ENCODE data around the gene NUMA1. TPM values are rescaled to one million over a fixed set of nuclear protein-coding genes. Genes with fewer than 3 reads are reported as not detected.
A peak's percentile ranks its signal among the peaks of the same experiment; 100 is the strongest.

The NUMA1 gene
- total RNA-seq, 4 donors from 2014 or later = 163 to 272 (median 202) TPM

- Histone ChIP-seq H3K4me3 (no peak overlapping the region), H3K27ac (no peak overlapping the region), H3K27me3 (no peaks in the 10 kb centered on the region), H3K4me1 (peaks cover 3 to 8% of the 10 kb centered on the region in 2 donors), H3K36me3 (no peaks in the 10 kb centered on the region), H3K9me3 (no peaks in the 10 kb centered on the region)
- ATAC-seq (peak; percentile 54 to 79), DNase-seq (peak in 1 of 2 donors; percentile 45)
- intact Hi-C loops (cut with DNase I; ENCODE audit: low total_unique reads) = loop anchor here (1.0 to 10.0 kb wide), 3 partner anchors 113 to 437 kb away; no protein-coding TSS in a partner anchor
- in situ Hi-C loops (cut with MboI; ENCODE audit: low sequenced_read_pairs in 4 of 4) = loop anchor here in 2 of 4 donors (25.0 kb wide), 2 partner anchors 434 to 459 kb away; partner anchors contain the start of gene CLPB (in 1 of the 2)
- TF ChIP-seq CTCF (IDR thresholded peaks at IDR 0.05 in 4 of 5, conservative IDR thresholded peaks at IDR 0.05 in 1 of 5) (peak; percentile 39 to 75 (median 69)), POLR2A (IDR thresholded peaks at IDR 0.05) (no peak)
Measured at GRCh38 chr11:71977743-71978418, 102.5 kb downstream of the NUMA1 start.

GRCh38 chr11:71977090-71977489 is 103.3 kb downstream of the NUMA1 start:
- Histone ChIP-seq H3K9me3 (no peaks in the 10 kb centered on the region), H3K4me1 (peaks cover 3 to 8% of the 10 kb centered on the region in 2 donors), H3K27me3 (no peaks in the 10 kb centered on the region), H3K36me3 (no peaks in the 10 kb centered on the region), H3K27ac (no peak overlapping the region), H3K4me3 (no peak overlapping the region)
- in situ Hi-C loops (cut with MboI; ENCODE audit: low sequenced_read_pairs in 4 of 4) = loop anchor here in 2 of 4 donors (25.0 kb wide), 2 partner anchors 435 to 460 kb away; partner anchors contain the start of gene CLPB (in 1 of the 2)
- intact Hi-C loops (cut with DNase I; ENCODE audit: low total_unique reads) = loop anchor here (1.0 to 10.0 kb wide), 2 partner anchors 114 to 438 kb away; no protein-coding TSS in a partner anchor
- TF ChIP-seq POLR2A (IDR thresholded peaks at IDR 0.05) (no peak), CTCF (IDR thresholded peaks at IDR 0.05 in 4 of 5, conservative IDR thresholded peaks at IDR 0.05 in 1 of 5) (no peak)
- no peak for DNase-seq
- no peak for ATAC-seq

- in situ Hi-C loops (cut with MboI; ENCODE audit: low sequenced_read_pairs in 4 of 4) = loop anchor here in 2 of 4 donors (25.0 kb wide), 2 partner anchors 436 to 461 kb away; partner anchors contain the start of gene CLPB (in 1 of the 2)
- peaks cover 3 to 8% of the 10 kb centered on the region in 2 donors for H3K4me1 ChIP-seq
- no peaks in the 10 kb centered on the region for H3K36me3 ChIP-seq
- no peaks in the 10 kb centered on the region for H3K9me3 ChIP-seq
- TF ChIP-seq CTCF (IDR thresholded peaks at IDR 0.05 in 4 of 5, conservative IDR thresholded peaks at IDR 0.05 in 1 of 5) (no peak), POLR2A (IDR thresholded peaks at IDR 0.05) (no peak)
- DNase-seq = no peak
- no peak overlapping the region for H3K4me3 ChIP-seq
- ATAC-seq = no peak
- H3K27ac ChIP-seq = no peak overlapping the region
- H3K27me3 ChIP-seq = no peaks in the 10 kb centered on the region
- intact Hi-C loops (cut with DNase I; ENCODE audit: low total_unique reads) = loop anchor here (10.0 kb wide), 1 partner anchor 438 kb away; no protein-coding TSS in a partner anchor
Measured at GRCh38 chr11:71976551-71976950, 103.8 kb downstream of the NUMA1 start.

- no peak for ATAC-seq
- no peaks in the 10 kb centered on the region for H3K9me3 ChIP-seq
- no peaks in the 10 kb centered on the region for H3K27me3 ChIP-seq
- H3K4me1 ChIP-seq = peaks cover 0 to 3% of the 10 kb centered on the region in 2 donors
- in situ Hi-C loops (cut with MboI; ENCODE audit: low sequenced_read_pairs in 4 of 4) (no loop called here), intact Hi-C loops (cut with DNase I; ENCODE audit: low total_unique reads) (loop anchor here (10.0 kb wide), 1 partner anchor 443 kb away; no protein-coding TSS in a partner anchor)
- H3K27ac ChIP-seq = no peak overlapping the region
- H3K36me3 ChIP-seq = peaks cover 0 to 12% of the 10 kb centered on the region in 2 donors
- DNase-seq = no peak
- TF ChIP-seq CTCF (IDR thresholded peaks at IDR 0.05 in 4 of 5, conservative IDR thresholded peaks at IDR 0.05 in 1 of 5) (no peak), POLR2A (IDR thresholded peaks at IDR 0.05) (no peak)
- no peak overlapping the region for H3K4me3 ChIP-seq
Measured at GRCh38 chr11:71971680-71972079, 108.7 kb downstream of the NUMA1 start.

Data from gastrocnemius medialis (tissue), 4 donors.